ENCODE measurements around the gene EOLA1. TPM values are rescaled to one million over a fixed set of nuclear protein-coding genes. Genes with fewer than 3 reads are reported as not detected.

EOLA1 gene
- total RNA-seq, 1 experiment from 2014 or later: 24.3 TPM

DNA sequence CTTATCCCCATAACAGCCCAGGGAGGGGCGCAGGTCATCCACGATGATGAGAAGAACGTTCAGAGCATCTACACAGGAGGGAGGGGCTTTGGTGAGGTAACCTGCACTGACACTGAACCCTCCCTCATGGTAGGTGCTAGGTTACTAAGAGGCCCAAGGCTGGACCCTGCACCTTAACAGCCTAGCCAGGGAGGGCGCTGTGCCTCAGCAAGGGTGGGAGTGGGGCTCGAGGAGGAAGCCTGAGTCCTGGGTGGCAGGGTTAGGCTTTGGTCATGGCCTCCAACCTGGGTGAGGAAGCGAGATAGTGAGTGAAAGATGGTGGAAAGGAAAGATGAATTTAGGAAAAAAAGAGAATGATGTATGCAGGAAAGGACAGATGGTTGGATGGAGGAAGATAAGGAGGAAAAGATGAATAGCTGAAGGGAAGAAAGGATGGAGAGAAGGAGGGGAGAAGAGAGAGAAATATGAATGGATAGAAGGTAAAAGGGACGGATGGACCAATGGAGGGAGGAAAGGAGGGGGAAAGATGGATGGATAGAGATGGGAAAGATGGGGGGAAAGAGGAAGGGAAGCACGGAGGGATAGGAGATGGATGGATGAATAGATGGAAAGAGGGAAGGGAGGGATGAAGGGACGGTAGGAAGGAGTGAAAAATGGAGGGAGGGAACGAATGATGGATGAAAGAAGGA, 36.4 kb upstream of the EOLA1 start:
- BruUV-seq (replicated peaks): no TSS peak
- ChIA-PET CTCF (interaction anchor here (0.6 kb wide), 1 partner anchor 10 kb away, joined by 23 read pairs; no protein-coding TSS in a partner anchor), POLR2A (ENCODE audit: unreplicated experiment) (interaction anchor here (0.6 to 2.5 kb wide), 4 partner anchors 13 to 434 kb away, joined by 4 to 104 read pairs (median 6); partner anchors contain the start of genes EOLA1 and EOLA2)
- peaks cover 25% of the 10 kb centered on the region for H3K79me2 ChIP-seq (ENCODE audit: low read depth)
- H3F3A ChIP-seq (ENCODE audit: insufficient read depth, low read depth): peaks cover 21% of the 10 kb centered on the region; the same call in 1 of the 2 replicates
- H3K36me3 ChIP-seq (ENCODE audit: low read depth): peaks cover 16% of the 10 kb centered on the region
- peak overlapping the region; percentile 93 for H3K4me2 ChIP-seq
- H3K4me3 ChIP-seq: peak overlapping the region; percentile 72
- TF ChIP-seq, protein P1, sequence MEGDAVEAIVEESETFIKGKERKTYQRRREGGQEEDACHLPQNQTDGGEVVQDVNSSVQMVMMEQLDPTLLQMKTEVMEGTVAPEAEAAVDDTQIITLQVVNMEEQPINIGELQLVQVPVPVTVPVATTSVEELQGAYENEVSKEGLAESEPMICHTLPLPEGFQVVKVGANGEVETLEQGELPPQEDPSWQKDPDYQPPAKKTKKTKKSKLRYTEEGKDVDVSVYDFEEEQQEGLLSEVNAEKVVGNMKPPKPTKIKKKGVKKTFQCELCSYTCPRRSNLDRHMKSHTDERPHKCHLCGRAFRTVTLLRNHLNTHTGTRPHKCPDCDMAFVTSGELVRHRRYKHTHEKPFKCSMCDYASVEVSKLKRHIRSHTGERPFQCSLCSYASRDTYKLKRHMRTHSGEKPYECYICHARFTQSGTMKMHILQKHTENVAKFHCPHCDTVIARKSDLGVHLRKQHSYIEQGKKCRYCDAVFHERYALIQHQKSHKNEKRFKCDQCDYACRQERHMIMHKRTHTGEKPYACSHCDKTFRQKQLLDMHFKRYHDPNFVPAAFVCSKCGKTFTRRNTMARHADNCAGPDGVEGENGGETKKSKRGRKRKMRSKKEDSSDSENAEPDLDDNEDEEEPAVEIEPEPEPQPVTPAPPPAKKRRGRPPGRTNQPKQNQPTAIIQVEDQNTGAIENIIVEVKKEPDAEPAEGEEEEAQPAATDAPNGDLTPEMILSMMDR (conservative IDR thresholded peaks at IDR 0.05): peak; percentile 70
- TF ChIP-seq EZH2 (IDR thresholded peaks at IDR 0.05; ENCODE audit: low read depth): no peak
- H3K9me2 ChIP-seq (ENCODE audit: insufficient read depth): no peaks in the 10 kb centered on the region
- no peaks in the 10 kb centered on the region for H4K20me1 ChIP-seq (ENCODE audit: insufficient read depth)
- H3K4me1 ChIP-seq (replicated peaks; ENCODE audit: insufficient read depth): peaks cover 29% of the 10 kb centered on the region
- H3K27me3 ChIP-seq (ENCODE audit: insufficient read depth, low read depth): no peaks in the 10 kb centered on the region
- peak overlapping the region; percentile 69 for H3K27ac ChIP-seq
- peak; percentile 63 to 74 for DNase-seq
- H2AFZ ChIP-seq: peak overlapping the region; percentile 69; the same call in 1 of the 2 replicates
- H3K9me3 ChIP-seq (ENCODE audit: insufficient read depth, low read depth): no peaks in the 10 kb centered on the region
- intact Hi-C loops (cut with micrococcal nuclease; ENCODE audit: unreplicated experiment): no loop called here

DNA sequence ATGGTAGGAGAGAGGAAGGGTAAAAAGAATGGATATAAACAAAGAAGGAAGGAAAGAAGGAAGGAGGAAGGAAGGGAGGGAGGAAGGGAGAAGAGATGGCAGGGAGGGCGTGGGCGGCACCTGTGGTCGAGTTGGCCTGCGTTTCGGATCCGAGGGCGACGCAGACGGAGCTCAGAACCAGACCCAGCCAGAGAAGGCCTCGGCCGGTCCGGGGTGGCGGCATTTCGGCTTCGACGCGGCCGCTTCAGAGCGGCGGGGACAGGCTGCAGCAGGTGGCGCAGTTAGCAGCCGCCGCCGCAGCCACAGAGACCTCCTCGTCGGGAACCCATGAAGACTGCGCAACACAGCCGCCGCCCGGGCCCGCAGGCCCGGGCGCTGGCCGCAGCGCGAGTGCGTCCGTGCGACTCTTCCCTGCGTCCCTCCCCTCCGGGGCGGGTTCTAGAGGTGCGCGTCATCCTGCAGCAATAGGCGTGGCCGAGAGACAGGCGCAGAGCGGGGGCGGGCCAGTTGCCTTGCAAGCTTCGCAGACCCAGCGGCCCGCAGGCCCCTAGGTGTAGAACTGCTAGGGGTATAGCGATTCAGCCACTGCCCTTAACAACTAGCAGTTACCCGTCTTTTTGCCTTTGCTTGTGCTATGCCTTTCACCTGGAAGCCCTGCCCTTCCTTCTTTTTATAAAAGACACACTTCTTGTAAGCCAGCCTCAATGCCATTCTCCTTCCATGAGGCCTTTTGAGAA, 35.7 kb upstream of the EOLA1 start, which contains the start of gene IDS:
Gene IDS, minus strand, starts transcription at position 392 of the 737 bp plus-strand sequence. Its CDS starts 169 bp downstream, at position 223.
- H3K4me1 ChIP-seq (replicated peaks; ENCODE audit: insufficient read depth): peaks cover 36% of the 10 kb centered on the region
- peak within 1 kb of the TSS; percentile 69; the same call in 1 of the 2 replicates for H2AFZ ChIP-seq
- BruUV-seq (replicated peaks): no TSS peak
- H3K4me2 ChIP-seq: peak within 1 kb of the TSS; percentile 93
- TF ChIP-seq, protein P1 (conservative IDR thresholded peaks at IDR 0.05): no peak
- no peak for TF ChIP-seq EZH2 (IDR thresholded peaks at IDR 0.05; ENCODE audit: low read depth)
- CTCF ChIA-PET: interaction anchor here (1.0 kb wide), 1 partner anchor 34 kb away, joined by 3 read pairs; no protein-coding TSS in a partner anchor
- H3K9me3 ChIP-seq (ENCODE audit: insufficient read depth, low read depth): no peaks in the 10 kb centered on the region
- no peaks in the 10 kb centered on the region for H3K9me2 ChIP-seq (ENCODE audit: insufficient read depth)
- H3K79me2 ChIP-seq (ENCODE audit: low read depth): peaks cover 25% of the 10 kb centered on the region
- H4K20me1 ChIP-seq (ENCODE audit: insufficient read depth): no peaks in the 10 kb centered on the region
- peaks cover 26% of the 10 kb centered on the region; the same call in 1 of the 2 replicates for H3F3A ChIP-seq (ENCODE audit: insufficient read depth, low read depth)
- peak; percentile 91 to 93 for DNase-seq
- intact Hi-C loops (cut with micrococcal nuclease; ENCODE audit: unreplicated experiment): loop anchor here (1.0 kb wide), 1 partner anchor 34 kb away; no protein-coding TSS in a partner anchor
- POLR2A ChIA-PET (ENCODE audit: unreplicated experiment): interaction anchor here (0.6 to 2.5 kb wide), 4 partner anchors 13 to 433 kb away, joined by 4 to 104 read pairs (median 6); partner anchors contain the start of genes EOLA1 and EOLA2
- H3K27ac ChIP-seq: peak within 1 kb of the TSS; percentile 69
- H3K4me3 ChIP-seq: peak within 1 kb of the TSS; percentile 72
- peaks cover 10% of the 10 kb centered on the region; the same call in 1 of the 2 replicates for H3K36me3 ChIP-seq (ENCODE audit: low read depth)
- no peaks in the 10 kb centered on the region for H3K27me3 ChIP-seq (ENCODE audit: insufficient read depth, low read depth)

- Histone ChIP-seq H3K36me3 (ENCODE audit: low read depth) (peaks cover 5% of the 10 kb centered on the region; the same call in 1 of the 2 replicates), H3K27ac (peak overlapping the region; percentile 69; the same call in 1 of the 2 replicates), H3K4me1 (replicated peaks; ENCODE audit: insufficient read depth) (peaks cover 42% of the 10 kb centered on the region), H4K20me1 (ENCODE audit: insufficient read depth) (no peaks in the 10 kb centered on the region), H3K4me3 (peak overlapping the region; percentile 72; the same call in 1 of the 2 replicates), H3K79me2 (ENCODE audit: low read depth) (peaks cover 25% of the 10 kb centered on the region), H3K9me3 (ENCODE audit: insufficient read depth, low read depth) (no peaks in the 10 kb centered on the region), H3K27me3 (ENCODE audit: insufficient read depth, low read depth) (no peaks in the 10 kb centered on the region), H3K4me2 (peak overlapping the region; percentile 93), H3F3A (ENCODE audit: insufficient read depth, low read depth) (peaks cover 32% of the 10 kb centered on the region), H3K9me2 (ENCODE audit: insufficient read depth) (no peaks in the 10 kb centered on the region), H2AFZ (peak overlapping the region; percentile 52; the same call in 1 of the 2 replicates)
- TF ChIP-seq EZH2 (IDR thresholded peaks at IDR 0.05; ENCODE audit: low read depth): no peak
- TF ChIP-seq, protein P1 (conservative IDR thresholded peaks at IDR 0.05): no peak
- DNase-seq: no peak
- ChIA-PET CTCF (interaction anchor here (1.0 kb wide), 1 partner anchor 34 kb away, joined by 3 read pairs; no protein-coding TSS in a partner anchor), POLR2A (ENCODE audit: unreplicated experiment) (interaction anchor here (0.6 to 2.5 kb wide), 2 partner anchors 17 to 34 kb away, joined by 4 to 104 read pairs; partner anchors contain the start of gene EOLA1)
- TSS peak; percentile 69 for BruUV-seq (replicated peaks)
- intact Hi-C loops (cut with micrococcal nuclease; ENCODE audit: unreplicated experiment): loop anchor here (1.0 kb wide), 1 partner anchor 34 kb away; no protein-coding TSS in a partner anchor
These were observed 35.1 kb upstream of the EOLA1 start for GRCh38 chrX:149505671-149506070.
